Thyroid gland (tissue), 4 donors: ENCODE data around the gene LPP. TPM values are rescaled to one million over a fixed set of nuclear protein-coding genes. Genes with fewer than 3 reads are reported as not detected.

Experiments
- DNase-seq, 2 donors: peaks; one replicate each; pipeline ENCODE4 v3.0.0-alpha.2; 2019
- H3K27ac ChIP-seq, 3 donors: fragments of 200-600 bp; sonication (generic); 1 replicate in 2 of 3; 2 replicates in 1 of 3; pipeline ENCODE4 v1.5.1; 2016 to 2019; ENCODE audit warnings: mild to moderate bottlenecking in 1 of 3, moderate library complexity in 1 of 3
- H3K27me3 ChIP-seq: fragments of 200-600 bp; sonication (generic); one replicate; pipeline ENCODE4 v1.5.1; 2019
- H3K36me3 ChIP-seq, 2 donors: fragments of 200-600 bp; sonication (generic); one replicate each; pipeline ENCODE4 v1.5.1; 2016 to 2019
- H3K4me1 ChIP-seq, 2 donors: fragments of 200-600 bp; sonication (generic); one replicate each; pipeline ENCODE4 v1.5.1; 2017 to 2019
- H3K4me3 ChIP-seq, 3 donors: fragments of 200-600 bp; sonication (generic); replicated peaks in 1 of 3; 1 replicate in 2 of 3; 2 replicates in 1 of 3; pipeline ENCODE4 v1.5.1; 2016; ENCODE audit warnings: mild to moderate bottlenecking in 1 of 3
- H3K9me3 ChIP-seq: fragments of 200-600 bp; sonication (generic); one replicate; pipeline ENCODE4 v1.5.1; 2017
- CTCF ChIP-seq, 6 experiments: fragments of 200-600 bp in 3 of 6; fragments of 450-650 bp in 3 of 6; sonication (generic) in 3 of 6; IDR thresholded peaks; one replicate each; pipeline ENCODE4 v1.5.1; 2016 to 2019; ENCODE audit warnings: antibody characterized with exemption in 6 of 6, mild to moderate bottlenecking in 2 of 6, inconsistent platforms in 1 of 6, moderate library complexity in 1 of 6
- POLR2A ChIP-seq, 2 donors: fragments of 450-650 bp; IDR thresholded peaks; one replicate each; pipeline ENCODE4 v1.6.1; 2017; ENCODE audit warnings: antibody characterized with exemption in 2 of 2, mild to moderate bottlenecking in 2 of 2, moderate library complexity in 1 of 2
- WGBS, 2 donors: methylation state at CpG; one replicate each; pipeline ENCODE4 v1.1.5; 2017; 5-methylcytosine and 5-hydroxymethylcytosine counted together
- intact Hi-C: fragments of 100-400 bp; cut with DNase I; formaldehyde crosslinking; loops from one replicate; pipeline ENCODE4 v1.15.1; 2023
- total RNA-seq, 4 donors: library from RNA; depleted of rRNA; stranded (reverse); fragments of >200 nt; gene quantifications; one replicate each; pipeline ENCODE4 v1.2.3, GENCODE V29; 2016

The LPP gene
- total RNA-seq, 4 donors from 2014 or later = 79.0 to 141 (median 82.8) TPM

- Histone ChIP-seq H3K27ac (no peak overlapping the region), H3K4me1 (peaks cover 0 to 11% of the 10 kb centered on the region in 2 donors), H3K9me3 (no peaks in the 10 kb centered on the region), H3K36me3 (no peaks in the 10 kb centered on the region), H3K4me3 (no peak overlapping the region), H3K27me3 (no peaks in the 10 kb centered on the region)
- DNase-seq = no peak
- TF ChIP-seq CTCF (IDR thresholded peaks at IDR 0.05) (no peak), POLR2A (IDR thresholded peaks at IDR 0.05) (no peak)
- 100% methylated on average over 1 of the region's 1 CpG for WGBS, 2 donors
- intact Hi-C loops = no loop called here
Observed at GRCh38 chr3:188685789-188686188, 531.8 kb downstream of the LPP start.

- no peak for TF ChIP-seq CTCF (IDR thresholded peaks at IDR 0.05)
- no peak for TF ChIP-seq POLR2A (IDR thresholded peaks at IDR 0.05)
- no peak for DNase-seq
- Histone ChIP-seq H3K4me1 (peaks cover 0 to 11% of the 10 kb centered on the region in 2 donors), H3K36me3 (no peaks in the 10 kb centered on the region), H3K27me3 (no peaks in the 10 kb centered on the region), H3K27ac (no peak overlapping the region), H3K9me3 (no peaks in the 10 kb centered on the region), H3K4me3 (no peak overlapping the region)
- intact Hi-C loops = no loop called here
- WGBS, 2 donors = 86 to 95% methylated on average over 2 of the region's 2 CpGs
Observed at GRCh38 chr3:188686324-188686723, 532.4 kb downstream of the LPP start.

DNA sequence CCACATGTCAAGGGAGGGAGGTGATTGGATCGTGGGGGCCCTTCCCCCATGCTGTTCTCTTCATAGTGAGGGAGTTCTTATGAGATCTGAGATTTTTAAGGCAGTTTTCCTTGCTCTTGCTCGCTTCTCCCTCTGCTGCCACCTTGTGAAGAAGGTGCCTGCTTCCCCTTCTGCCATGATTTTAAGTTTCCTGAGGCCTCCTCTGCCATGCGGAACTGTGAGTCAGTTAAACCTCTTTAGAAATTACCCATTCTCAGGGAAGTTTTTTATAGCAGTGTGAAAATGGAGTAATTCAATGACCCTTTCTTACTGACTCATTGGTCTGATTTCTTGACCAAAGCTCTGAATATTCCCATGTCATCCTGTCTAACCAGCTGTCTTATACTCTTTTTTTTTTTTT, 533.4 kb downstream of the LPP start:
- no peaks in the 10 kb centered on the region for H3K9me3 ChIP-seq
- no peak overlapping the region for H3K27ac ChIP-seq
- H3K4me1 ChIP-seq = peaks cover 0 to 11% of the 10 kb centered on the region in 2 donors
- 80 to 87% methylated on average over 3 of the region's 3 CpGs for WGBS, 2 donors
- H3K4me3 ChIP-seq = no peak overlapping the region
- no peaks in the 10 kb centered on the region for H3K27me3 ChIP-seq
- no peaks in the 10 kb centered on the region for H3K36me3 ChIP-seq
- TF ChIP-seq CTCF (IDR thresholded peaks at IDR 0.05) (peak in 2 of 6 experiments; percentile 11 to 20), POLR2A (IDR thresholded peaks at IDR 0.05) (no peak)
- peak; percentile 29 for DNase-seq
- intact Hi-C loops = no loop called here

GRCh38 chr3:188689101-188689574, 535.2 kb downstream of the LPP start:
- Histone ChIP-seq H3K4me1 (peaks cover 0 to 3% of the 10 kb centered on the region in 2 donors), H3K27ac (no peak overlapping the region), H3K9me3 (no peaks in the 10 kb centered on the region), H3K4me3 (no peak overlapping the region), H3K27me3 (no peaks in the 10 kb centered on the region), H3K36me3 (no peaks in the 10 kb centered on the region)
- DNase-seq = no peak
- no peak for TF ChIP-seq POLR2A (IDR thresholded peaks at IDR 0.05)
- no peak for TF ChIP-seq CTCF (IDR thresholded peaks at IDR 0.05)
- 69 to 85% methylated on average over 2 of the region's 2 CpGs for WGBS, 2 donors
- intact Hi-C loops = no loop called here

GRCh38 chr3:188690064-188690463, 536.1 kb downstream of the LPP start:
- peaks cover 0 to 3% of the 10 kb centered on the region in 2 donors for H3K4me1 ChIP-seq
- H3K9me3 ChIP-seq = no peaks in the 10 kb centered on the region
- TF ChIP-seq CTCF (IDR thresholded peaks at IDR 0.05) (no peak), POLR2A (IDR thresholded peaks at IDR 0.05) (no peak)
- no peaks in the 10 kb centered on the region for H3K27me3 ChIP-seq
- H3K27ac ChIP-seq = no peak overlapping the region
- DNase-seq = no peak
- H3K36me3 ChIP-seq = no peaks in the 10 kb centered on the region
- WGBS, 2 donors = 97% methylated on average over 5 of the region's 5 CpGs
- intact Hi-C loops = no loop called here
- no peak overlapping the region for H3K4me3 ChIP-seq
